ENCODE measurements around the gene KCNMB2. TPM values are rescaled to one million over a fixed set of nuclear protein-coding genes. Genes with fewer than 3 reads are reported as not detected.

KCNMB2 gene
- total RNA-seq, 1 experiment from 2014 or later = not detected

- TF ChIP-seq TCF7 (CRISPR knock-in tag; IDR thresholded peaks at IDR 0.05; ENCODE audit: low read depth) = no peak
- no peak for TF ChIP-seq NFE2L1 (CRISPR knock-in tag; IDR thresholded peaks at IDR 0.05)
- TF ChIP-seq ESRRA (CRISPR knock-in tag; IDR thresholded peaks at IDR 0.05; ENCODE audit: borderline replicate concordance) = no peak
Observed at GRCh38 chr3:178529606-178530225, 6.5 kb upstream of the KCNMB2 start (continued).

GRCh38 chr3:178532476-178532875 lies 3.8 kb upstream of the KCNMB2 start:
- no peak overlapping the region for H3K27ac Mint-ChIP-seq
- ChIA-PET POLR2A (no interaction called here), CTCF (no interaction called here)
- H3K4me1 Mint-ChIP-seq = peaks cover 44% of the 10 kb centered on the region
- peaks cover 9% of the 10 kb centered on the region for H3K9me3 Mint-ChIP-seq
- ATAC-seq (no peak), DNase-seq (ENCODE audit: low spot score) (no peak)
- H3K4me3 Mint-ChIP-seq = no peak overlapping the region
- H3K36me3 Mint-ChIP-seq = peaks cover 8% of the 10 kb centered on the region
- no peak for TF ChIP-seq NFATC4 (CRISPR knock-in tag; IDR thresholded peaks at IDR 0.05)
- TF ChIP-seq ESRRA (CRISPR knock-in tag; IDR thresholded peaks at IDR 0.05; ENCODE audit: borderline replicate concordance) = no peak
- no peak for TF ChIP-seq ZNF317 (CRISPR knock-in tag; IDR thresholded peaks at IDR 0.05; ENCODE audit: borderline replicate concordance, low read depth)
- no peak for TF ChIP-seq ARID4B (CRISPR knock-in tag; IDR thresholded peaks at IDR 0.05; ENCODE audit: borderline replicate concordance)
- TF ChIP-seq USF2 (CRISPR knock-in tag; IDR thresholded peaks at IDR 0.05) = no peak
- no peak for TF ChIP-seq CREM (CRISPR knock-in tag; IDR thresholded peaks at IDR 0.05)
- no peak for TF ChIP-seq E2F5 (CRISPR knock-in tag; IDR thresholded peaks at IDR 0.05)
- no peak for TF ChIP-seq IRF1 (CRISPR knock-in tag; IDR thresholded peaks at IDR 0.05)
- no peak for TF ChIP-seq CDX4 (CRISPR knock-in tag; IDR thresholded peaks at IDR 0.05; ENCODE audit: borderline replicate concordance)
- TF ChIP-seq AR (CRISPR knock-in tag; IDR thresholded peaks at IDR 0.05) = no peak
- TF ChIP-seq IRF2 (CRISPR knock-in tag; IDR thresholded peaks at IDR 0.05; ENCODE audit: borderline replicate concordance, low read depth) = no peak
- TF ChIP-seq ETV6 (CRISPR knock-in tag; IDR thresholded peaks at IDR 0.05) = no peak
- no peak for TF ChIP-seq SMAD3 (CRISPR knock-in tag; IDR thresholded peaks at IDR 0.05; ENCODE audit: borderline replicate concordance)
- TF ChIP-seq JUN (CRISPR knock-in tag; IDR thresholded peaks at IDR 0.05) = no peak
- TF ChIP-seq E2F1 (CRISPR knock-in tag; IDR thresholded peaks at IDR 0.05) = no peak
- no peaks in the 10 kb centered on the region for H3K27me3 Mint-ChIP-seq (ENCODE audit: low read depth)
